ENCODE measurements around the gene KRT85.

KRT85 gene

GRCh38 chr12:52310622-52311284, 56.5 kb downstream of the KRT85 start:
- POLR2A ChIA-PET, result no interaction called here

More at GRCh38 chr12:52310622-52311284, 56.5 kb downstream of the KRT85 start:
- TF ChIP-seq ZNF530 (tag by site-specific recombination; IDR thresholded peaks at IDR 0.05; ENCODE audit: low read depth) (no peak), ZNF239 (tag by site-specific recombination; IDR thresholded peaks at IDR 0.05) (no peak), ZNF585B (tag by site-specific recombination; IDR thresholded peaks at IDR 0.05) (no peak), ZNF341 (tag by site-specific recombination; IDR thresholded peaks at IDR 0.05; ENCODE audit: low read depth) (no peak), CTCF (tag by site-specific recombination; IDR thresholded peaks at IDR 0.05) (no peak), ATF2 (tag by site-specific recombination; IDR thresholded peaks at IDR 0.05; ENCODE audit: low read depth) (peak; percentile 50; the same call in 1 of the 2 replicates), BCL6B (tag by site-specific recombination; IDR thresholded peaks at IDR 0.05) (no peak)
- CTCF ChIA-PET, result interaction anchor here (0.5 to 5.1 kb wide), 14 partner anchors 10 to 569 kb away, joined by 3 to 41 read pairs (median 4); partner anchors contain the start of gene KRT83
- H3K27ac ChIP-seq (ENCODE audit: extremely low read depth, low read depth, low read length), result no peak overlapping the region
- H3K4me3 ChIP-seq (ENCODE audit: low read depth, low read length), result no peak overlapping the region
- no peaks in the 10 kb centered on the region for H3K36me3 ChIP-seq (ENCODE audit: control insufficient read depth in 2 of 2, insufficient read depth in 1 of 2, low read length in 2 of 2)
- no peaks in the 10 kb centered on the region for H3K9me3 ChIP-seq (ENCODE audit: control insufficient read depth, insufficient read depth, low read depth, low read length)
- no peaks in the 10 kb centered on the region for H3K4me1 ChIP-seq (ENCODE audit: control insufficient read depth, insufficient read depth, low read length)
